IgD-negative memory B cell (primary cell): ENCODE data around the gene WDR18. TPM values are rescaled to one million over a fixed set of nuclear protein-coding genes. Genes with fewer than 3 reads are reported as not detected.
"Not testable (repeated sequence)": the region's sequence is repeated elsewhere in the genome, so short reads cannot be mapped to it uniquely, and the experiment has no call there.

Source experiments
- H3K27ac Mint-ChIP-seq, 3 donors: one replicate each; pipeline ENCODE4 v1.8.0; 2020 to 2022; ENCODE audit warnings: mild to moderate bottlenecking in 3 of 3, mixed read lengths in 3 of 3, moderate library complexity in 1 of 3
- H3K27me3 Mint-ChIP-seq: one replicate; pipeline ENCODE4 v1.8.0; 2021; ENCODE audit warnings: mixed read lengths
- H3K36me3 Mint-ChIP-seq: one replicate; pipeline ENCODE4 v1.8.0; 2020; ENCODE audit warnings: mild to moderate bottlenecking, mixed read lengths
- H3K4me1 Mint-ChIP-seq, 3 donors: one replicate each; pipeline ENCODE4 v1.8.0; 2020 to 2022; ENCODE audit warnings: mixed read lengths in 3 of 3, mild to moderate bottlenecking in 1 of 3
- H3K4me3 Mint-ChIP-seq, 4 donors: one replicate each; pipeline ENCODE4 v1.8.0; 2020 to 2022; ENCODE audit warnings: mild to moderate bottlenecking in 4 of 4, mixed read lengths in 4 of 4, moderate library complexity in 3 of 4
- H3K9me3 Mint-ChIP-seq, 3 donors: one replicate each; pipeline ENCODE4 v1.8.0; 2020 to 2021; ENCODE audit warnings: mixed read lengths in 3 of 3, mild to moderate bottlenecking in 1 of 3
- polyA plus RNA-seq: library from polyadenylated mRNA; unstranded; fragments of 300-500 nt; fragmentation: Illumina TruSeq; gene quantifications from one replicate; pipeline ENCODE4 v1.2.3, GENCODE V29; 2021

WDR18 gene
- polyA plus RNA-seq, 1 donor from 2014 or later, result 53.4 TPM

GRCh38 chr19:1019616-1019961 is 35.4 kb downstream of the WDR18 start:
- H3K27me3 Mint-ChIP-seq, result no peaks in the 10 kb centered on the region
- H3K4me3 Mint-ChIP-seq, result peak overlapping the region; percentile 86 to 96 (median 87)
- peak overlapping the region; percentile 76 to 99 (median 97) for H3K27ac Mint-ChIP-seq
- peaks cover 0 to 31% (median 21%) of the 10 kb centered on the region in 3 donors for H3K4me1 Mint-ChIP-seq
- no peaks in the 10 kb centered on the region for H3K9me3 Mint-ChIP-seq
- no peaks in the 10 kb centered on the region for H3K36me3 Mint-ChIP-seq

DNA sequence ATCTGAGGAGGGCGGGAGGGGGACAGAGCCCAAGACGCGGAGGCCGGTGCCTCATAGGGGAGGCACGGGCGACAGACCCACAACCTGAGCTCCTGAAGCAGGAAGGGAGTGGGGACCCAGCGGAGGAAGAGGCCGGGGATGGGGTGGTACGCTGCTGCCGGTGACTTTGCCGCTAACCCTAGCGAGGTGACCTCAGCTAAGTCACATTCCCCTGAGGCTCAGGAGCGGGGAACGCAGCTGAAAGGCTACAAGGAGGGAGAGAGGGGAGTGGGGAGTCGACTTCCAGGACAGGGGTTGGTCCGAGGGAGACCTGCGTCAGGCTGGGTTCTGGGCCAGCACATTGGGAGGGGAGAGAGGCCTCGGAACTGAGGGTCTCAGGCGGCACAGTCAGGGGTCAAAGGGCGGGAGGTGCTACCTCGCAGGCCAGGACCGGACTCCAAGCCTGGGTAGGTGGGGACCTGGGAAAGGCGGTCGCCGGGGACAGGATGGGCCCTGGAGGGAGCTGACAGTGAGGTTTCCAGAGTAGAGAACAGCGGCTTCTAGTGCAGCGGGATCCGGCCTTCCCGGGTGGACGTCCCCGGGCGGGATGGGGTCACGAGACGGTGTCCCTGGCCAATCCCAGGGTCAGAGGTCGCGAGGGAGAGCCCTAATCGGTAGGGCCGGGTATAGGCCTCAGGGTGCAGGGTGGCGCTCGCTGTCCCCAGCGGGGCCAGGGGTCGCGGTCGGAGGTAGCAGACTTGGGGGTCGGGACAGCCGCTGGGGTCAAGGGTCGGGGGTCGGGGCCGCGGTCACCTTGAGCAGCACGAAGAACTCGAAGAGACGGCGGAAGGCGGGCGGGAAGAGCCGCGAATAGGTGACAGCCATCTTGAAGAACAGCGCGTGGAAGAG is 36.1 kb downstream of the WDR18 start:
- H3K4me1 Mint-ChIP-seq, result peaks cover 0 to 31% (median 22%) of the 10 kb centered on the region in 3 donors
- no peaks in the 10 kb centered on the region for H3K36me3 Mint-ChIP-seq
- peak overlapping the region; percentile 76 to 99 (median 97) for H3K27ac Mint-ChIP-seq
- H3K27me3 Mint-ChIP-seq, result no peaks in the 10 kb centered on the region
- H3K9me3 Mint-ChIP-seq, result no peaks in the 10 kb centered on the region
- H3K4me3 Mint-ChIP-seq, result peak overlapping the region; percentile 86 to 96 (median 87)

- no peaks in the 10 kb centered on the region for H3K36me3 Mint-ChIP-seq
- H3K27ac Mint-ChIP-seq, result peak within 1 kb of the TSS; percentile 97 to 99 (median 99)
- peak within 1 kb of the TSS; percentile 86 to 96 (median 87) for H3K4me3 Mint-ChIP-seq
- no peaks in the 10 kb centered on the region for H3K9me3 Mint-ChIP-seq
- H3K4me1 Mint-ChIP-seq, result peaks cover 0 to 31% (median 22%) of the 10 kb centered on the region in 3 donors
- H3K27me3 Mint-ChIP-seq, result no peaks in the 10 kb centered on the region
Measured at GRCh38 chr19:1020868-1021425, 36.8 kb downstream of the WDR18 start, which contains the start of gene TMEM259. TSS of gene TMEM259 (minus strand) at chr19:1021123. CDS start at chr19:1020996, 127 bp downstream.

GRCh38 chr19:1023883-1024188 is 39.7 kb downstream of the WDR18 start:
- Mint-ChIP-seq H3K27ac (peak overlapping the region in 1 of 3 donors; percentile 36), H3K4me1 (peaks cover 6 to 12% (median 11%) of the 10 kb centered on the region in 3 donors), H3K4me3 (peak overlapping the region in 2 of 4 donors; percentile 38 to 56)
- not testable (repeated sequence) for H3K27me3 Mint-ChIP-seq, H3K36me3 Mint-ChIP-seq, H3K9me3 Mint-ChIP-seq

DNA sequence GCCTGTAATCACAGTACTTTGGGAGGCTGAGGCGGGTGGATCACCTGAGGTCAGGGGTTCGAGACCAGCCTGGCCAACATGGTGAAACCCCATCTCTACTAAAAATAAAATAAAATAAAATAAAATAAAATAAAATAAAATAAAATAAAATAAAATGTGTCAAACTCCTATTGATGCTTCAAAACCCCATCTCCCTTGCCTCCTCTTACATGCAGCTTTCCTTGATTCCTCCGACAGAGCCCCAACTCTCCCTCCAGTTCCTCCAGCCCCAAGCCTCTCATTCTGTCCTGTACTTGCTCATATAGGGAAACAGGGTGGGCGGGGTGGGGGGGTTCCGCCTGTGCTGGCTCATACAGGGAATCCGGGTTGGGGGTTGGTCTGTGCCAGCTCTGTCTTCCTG is 40.9 kb downstream of the WDR18 start:
- not testable (repeated sequence) for H3K27me3 Mint-ChIP-seq, H3K36me3 Mint-ChIP-seq, H3K9me3 Mint-ChIP-seq
- Mint-ChIP-seq H3K4me1 (peaks cover 6 to 11% (median 8%) of the 10 kb centered on the region in 3 donors), H3K4me3 (peak overlapping the region in 3 of 4 donors; percentile 2 to 68 (median 58)), H3K27ac (peak overlapping the region in 1 of 3 donors; percentile 77)

DNA sequence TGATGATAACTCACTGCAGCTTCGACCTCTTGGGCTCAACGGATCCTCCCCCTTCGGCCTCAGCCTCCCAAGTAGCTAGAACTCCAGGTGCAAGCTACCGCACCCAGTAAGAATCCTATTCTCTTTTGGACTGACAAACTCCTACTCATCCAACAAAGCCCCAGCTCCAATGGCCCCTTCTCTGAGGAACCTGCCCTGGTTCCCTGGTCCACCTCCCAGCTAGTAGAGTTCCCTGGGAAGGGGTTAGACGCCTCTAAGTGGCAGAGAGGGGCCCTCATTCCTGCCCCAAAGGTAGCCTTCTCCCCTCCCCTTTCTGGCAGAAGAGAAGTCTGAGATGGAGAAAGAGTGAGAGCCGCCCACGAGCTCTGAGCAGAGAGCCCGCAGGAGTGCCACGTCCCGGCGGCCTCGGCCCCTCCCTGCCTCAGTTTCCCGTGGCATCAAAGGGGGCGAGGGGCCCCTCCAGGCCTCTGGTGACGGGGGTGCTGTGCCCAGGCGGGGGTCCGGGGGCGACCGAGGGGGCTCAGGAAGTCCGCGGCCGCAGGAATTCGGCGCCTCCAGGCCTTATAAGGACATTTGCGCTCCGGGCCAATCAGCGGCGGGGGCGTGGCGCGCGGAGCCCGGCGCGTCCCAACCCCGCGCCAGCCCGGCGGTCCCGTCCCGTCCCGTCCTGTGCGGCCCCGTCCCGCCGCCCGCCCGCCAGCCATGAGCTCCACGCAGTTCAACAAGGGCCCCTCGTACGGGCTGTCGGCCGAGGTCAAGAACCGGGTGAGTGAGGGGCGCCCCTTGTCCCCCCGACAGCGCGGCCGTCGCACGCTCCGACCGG is 42.0 kb downstream of the WDR18 start, which contains the start of gene CNN2:
Gene CNN2, plus strand, starts transcription at position 649 of the 823 bp plus-strand sequence. Its CDS starts 54 bp downstream, at position 703.
- peak within 1 kb of the TSS; percentile 97 to 100 (median 100) for H3K4me3 Mint-ChIP-seq
- H3K4me1 Mint-ChIP-seq, result peaks cover 6 to 15% (median 11%) of the 10 kb centered on the region in 3 donors
- H3K36me3 Mint-ChIP-seq, result no peaks in the 10 kb centered on the region
- no peaks in the 10 kb centered on the region for H3K27me3 Mint-ChIP-seq
- H3K27ac Mint-ChIP-seq, result peak within 1 kb of the TSS; percentile 93 to 99 (median 98)
- H3K9me3 Mint-ChIP-seq, result no peaks in the 10 kb centered on the region

- H3K4me3 Mint-ChIP-seq, result peak overlapping the region; percentile 97 to 100 (median 100)
Measured at GRCh38 chr19:1026783-1027649, 42.9 kb downstream of the WDR18 start.

DNA sequence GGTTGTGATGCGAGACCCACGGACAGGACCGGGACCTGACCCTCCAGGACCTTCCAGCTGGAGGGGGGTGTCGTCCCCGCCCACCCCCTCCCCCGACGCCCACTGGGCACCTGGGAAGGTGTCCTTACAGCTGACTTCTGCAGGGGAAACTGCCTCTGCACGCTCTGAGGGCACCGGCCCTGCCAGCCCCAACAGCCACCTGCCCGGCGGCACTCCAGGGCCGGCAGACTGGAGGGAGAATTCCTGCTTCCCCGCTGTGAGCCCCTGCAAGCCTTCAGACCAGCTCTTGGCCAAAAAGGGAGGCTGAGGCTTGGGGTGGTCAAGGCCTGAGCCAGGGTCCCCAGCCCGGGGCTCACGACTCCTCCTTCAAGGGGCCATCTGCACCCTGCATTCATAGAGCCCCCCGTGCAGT is 43.5 kb downstream of the WDR18 start:
- Mint-ChIP-seq H3K4me1 (peaks cover 6 to 11% (median 10%) of the 10 kb centered on the region in 3 donors), H3K4me3 (peak overlapping the region; percentile 97 to 100 (median 100)), H3K27me3 (no peaks in the 10 kb centered on the region), H3K27ac (peak overlapping the region; percentile 86 to 99 (median 98)), H3K36me3 (no peaks in the 10 kb centered on the region), H3K9me3 (no peaks in the 10 kb centered on the region)

More at GRCh38 chr19:1026783-1027649, 42.9 kb downstream of the WDR18 start:
- no peaks in the 10 kb centered on the region for H3K9me3 Mint-ChIP-seq
- peaks cover 6 to 10% (median 9%) of the 10 kb centered on the region in 3 donors for H3K4me1 Mint-ChIP-seq
- H3K27me3 Mint-ChIP-seq, result no peaks in the 10 kb centered on the region
- no peaks in the 10 kb centered on the region for H3K36me3 Mint-ChIP-seq
- peak overlapping the region; percentile 93 to 99 (median 98) for H3K27ac Mint-ChIP-seq

- no peaks in the 10 kb centered on the region for H3K36me3 Mint-ChIP-seq
- no peaks in the 10 kb centered on the region for H3K9me3 Mint-ChIP-seq
- H3K4me3 Mint-ChIP-seq, result peak overlapping the region; percentile 96 to 100 (median 97)
- H3K27me3 Mint-ChIP-seq, result no peaks in the 10 kb centered on the region
- H3K4me1 Mint-ChIP-seq, result peaks cover 6 to 12% (median 10%) of the 10 kb centered on the region in 3 donors
- H3K27ac Mint-ChIP-seq, result peak overlapping the region; percentile 86 to 99 (median 98)
Measured at GRCh38 chr19:1028062-1028926, 44.1 kb downstream of the WDR18 start.

- H3K4me1 Mint-ChIP-seq, result peaks cover 2 to 10% (median 8%) of the 10 kb centered on the region in 3 donors
- H3K9me3 Mint-ChIP-seq, result no peaks in the 10 kb centered on the region
- H3K27ac Mint-ChIP-seq, result peak overlapping the region in 1 of 3 donors; percentile 51
- peaks cover 2% of the 10 kb centered on the region for H3K36me3 Mint-ChIP-seq
- peak overlapping the region in 1 of 4 donors; percentile 12 for H3K4me3 Mint-ChIP-seq
- H3K27me3 Mint-ChIP-seq, result no peaks in the 10 kb centered on the region
Measured at GRCh38 chr19:1032264-1032867, 48.2 kb downstream of the WDR18 start.

- Mint-ChIP-seq H3K27me3 (no peaks in the 10 kb centered on the region), H3K27ac (peak overlapping the region; percentile 67 to 100 (median 96)), H3K9me3 (peaks cover 0 to 2% (median 0%) of the 10 kb centered on the region in 3 donors), H3K36me3 (peaks cover 2% of the 10 kb centered on the region), H3K4me3 (peak overlapping the region in 2 of 4 donors; percentile 63 to 93), H3K4me1 (peaks cover 25 to 31% (median 26%) of the 10 kb centered on the region in 3 donors)
Measured at GRCh38 chr19:1035998-1036621, 52.0 kb downstream of the WDR18 start.

- H3K9me3 Mint-ChIP-seq, result peaks cover 0 to 2% (median 0%) of the 10 kb centered on the region in 3 donors
- H3K4me1 Mint-ChIP-seq, result peaks cover 25 to 33% (median 27%) of the 10 kb centered on the region in 3 donors
- peak overlapping the region; percentile 90 to 99 (median 96) for H3K4me3 Mint-ChIP-seq
- peak overlapping the region; percentile 99 to 100 (median 99) for H3K27ac Mint-ChIP-seq
- peaks cover 2% of the 10 kb centered on the region for H3K36me3 Mint-ChIP-seq
- H3K27me3 Mint-ChIP-seq, result no peaks in the 10 kb centered on the region
Measured at GRCh38 chr19:1037621-1038064, 53.5 kb downstream of the WDR18 start.
